Ishikawa (cell line): ENCODE results near the gene SDE2.

Experiments used
- CEBPB ChIP-seq: IDR thresholded peaks from 2 replicates; pipeline ENCODE4 v1.6.1; 2012
- CREB1 ChIP-seq: IDR thresholded peaks from 2 replicates; pipeline ENCODE4 v1.6.1; 2012; ENCODE audit warnings: low read depth
- EGR1 ChIP-seq: IDR thresholded peaks from 2 replicates; pipeline ENCODE4 v1.6.1; 2012
- EP300 ChIP-seq: IDR thresholded peaks from 2 replicates; pipeline ENCODE4 v1.6.1; 2012; ENCODE audit warnings: borderline replicate concordance
- FOXM1 ChIP-seq: IDR thresholded peaks from 2 replicates; pipeline ENCODE4 v1.6.1; 2012; ENCODE audit warnings: low read depth, borderline replicate concordance
- NFIC ChIP-seq: IDR thresholded peaks from 2 replicates; pipeline ENCODE4 v1.6.1; 2012
- RAD21 ChIP-seq: IDR thresholded peaks from 2 replicates; pipeline ENCODE4 v1.6.1; 2012; ENCODE audit warnings: low read depth
- TAF1 ChIP-seq: IDR thresholded peaks from 2 replicates; pipeline ENCODE4 v1.6.1; 2012; ENCODE audit warnings: low read depth, mild to moderate bottlenecking
- TCF12 ChIP-seq: IDR thresholded peaks from 2 replicates; pipeline ENCODE4 v1.6.1; 2012; ENCODE audit warnings: low read depth
- TEAD4 ChIP-seq: IDR thresholded peaks from 2 replicates; pipeline ENCODE4 v1.6.1; 2012
- YY1 ChIP-seq: IDR thresholded peaks from 2 replicates; pipeline ENCODE4 v1.6.1; 2012; ENCODE audit warnings: low read depth
- ZBTB7A ChIP-seq: IDR thresholded peaks from 2 replicates; pipeline ENCODE4 v1.6.1; 2012; ENCODE audit warnings: low read depth
- TF ChIP-seq, protein P1 (sequence below): IDR thresholded peaks from 2 replicates; pipeline ENCODE4 v1.6.1; 2012; ENCODE audit warnings: low read depth, mild to moderate bottlenecking
- TF ChIP-seq, protein P2 (sequence below): IDR thresholded peaks from 2 replicates; pipeline ENCODE4 v1.6.1; 2012
- TF ChIP-seq, protein P3 (sequence below): IDR thresholded peaks from 2 replicates; pipeline ENCODE4 v1.6.1; 2012

The SDE2 gene

DNA sequence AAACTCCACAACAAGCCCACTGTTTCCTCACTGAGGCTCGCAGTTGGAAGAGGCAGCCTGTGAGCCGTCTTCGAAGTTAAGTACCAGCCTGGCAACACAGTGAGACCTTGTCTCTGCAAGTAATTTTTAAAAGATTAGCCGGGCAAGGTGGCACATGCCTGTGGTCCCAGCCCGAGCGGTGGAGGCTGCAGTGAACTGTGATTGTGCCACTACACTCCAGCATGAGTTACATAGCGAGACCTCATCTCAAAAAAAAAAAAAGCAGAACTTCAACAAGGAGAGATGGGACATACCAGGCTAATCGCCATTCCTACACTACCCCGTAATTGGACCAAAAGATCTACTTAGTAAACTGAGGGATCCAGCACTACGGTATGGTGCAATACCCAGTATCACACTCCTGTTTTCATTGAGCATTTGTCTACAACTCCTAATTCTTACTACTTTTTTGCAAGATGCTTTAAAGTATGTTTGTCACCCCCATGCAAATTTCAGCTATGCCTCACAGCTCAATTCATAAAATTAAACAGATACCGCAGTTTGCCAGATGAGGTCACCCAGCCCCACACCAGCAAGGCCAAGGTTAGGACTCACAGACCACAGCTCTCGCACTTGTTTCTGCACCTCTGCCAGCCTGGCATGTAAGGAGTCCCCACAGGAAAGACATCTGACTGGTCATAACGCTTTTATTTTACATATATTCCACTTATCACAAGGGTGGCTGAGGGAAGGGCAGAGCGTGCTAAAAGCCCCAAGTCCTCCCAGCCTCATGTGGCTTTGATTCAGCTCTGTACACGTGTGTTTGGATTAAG, 21.0 kb downstream of the SDE2 start:
- TF ChIP-seq RAD21: no peak
- TF ChIP-seq CREB1: no peak
- TF ChIP-seq NFIC: no peak
- TF ChIP-seq TAF1: no peak
- TF ChIP-seq FOXM1: no peak
- TF ChIP-seq, protein P1, sequence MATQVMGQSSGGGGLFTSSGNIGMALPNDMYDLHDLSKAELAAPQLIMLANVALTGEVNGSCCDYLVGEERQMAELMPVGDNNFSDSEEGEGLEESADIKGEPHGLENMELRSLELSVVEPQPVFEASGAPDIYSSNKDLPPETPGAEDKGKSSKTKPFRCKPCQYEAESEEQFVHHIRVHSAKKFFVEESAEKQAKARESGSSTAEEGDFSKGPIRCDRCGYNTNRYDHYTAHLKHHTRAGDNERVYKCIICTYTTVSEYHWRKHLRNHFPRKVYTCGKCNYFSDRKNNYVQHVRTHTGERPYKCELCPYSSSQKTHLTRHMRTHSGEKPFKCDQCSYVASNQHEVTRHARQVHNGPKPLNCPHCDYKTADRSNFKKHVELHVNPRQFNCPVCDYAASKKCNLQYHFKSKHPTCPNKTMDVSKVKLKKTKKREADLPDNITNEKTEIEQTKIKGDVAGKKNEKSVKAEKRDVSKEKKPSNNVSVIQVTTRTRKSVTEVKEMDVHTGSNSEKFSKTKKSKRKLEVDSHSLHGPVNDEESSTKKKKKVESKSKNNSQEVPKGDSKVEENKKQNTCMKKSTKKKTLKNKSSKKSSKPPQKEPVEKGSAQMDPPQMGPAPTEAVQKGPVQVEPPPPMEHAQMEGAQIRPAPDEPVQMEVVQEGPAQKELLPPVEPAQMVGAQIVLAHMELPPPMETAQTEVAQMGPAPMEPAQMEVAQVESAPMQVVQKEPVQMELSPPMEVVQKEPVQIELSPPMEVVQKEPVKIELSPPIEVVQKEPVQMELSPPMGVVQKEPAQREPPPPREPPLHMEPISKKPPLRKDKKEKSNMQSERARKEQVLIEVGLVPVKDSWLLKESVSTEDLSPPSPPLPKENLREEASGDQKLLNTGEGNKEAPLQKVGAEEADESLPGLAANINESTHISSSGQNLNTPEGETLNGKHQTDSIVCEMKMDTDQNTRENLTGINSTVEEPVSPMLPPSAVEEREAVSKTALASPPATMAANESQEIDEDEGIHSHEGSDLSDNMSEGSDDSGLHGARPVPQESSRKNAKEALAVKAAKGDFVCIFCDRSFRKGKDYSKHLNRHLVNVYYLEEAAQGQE: no peak
- no peak for TF ChIP-seq TEAD4
- no peak for TF ChIP-seq EGR1
- TF ChIP-seq EP300: no peak
- TF ChIP-seq YY1: no peak
- TF ChIP-seq, protein P2, sequence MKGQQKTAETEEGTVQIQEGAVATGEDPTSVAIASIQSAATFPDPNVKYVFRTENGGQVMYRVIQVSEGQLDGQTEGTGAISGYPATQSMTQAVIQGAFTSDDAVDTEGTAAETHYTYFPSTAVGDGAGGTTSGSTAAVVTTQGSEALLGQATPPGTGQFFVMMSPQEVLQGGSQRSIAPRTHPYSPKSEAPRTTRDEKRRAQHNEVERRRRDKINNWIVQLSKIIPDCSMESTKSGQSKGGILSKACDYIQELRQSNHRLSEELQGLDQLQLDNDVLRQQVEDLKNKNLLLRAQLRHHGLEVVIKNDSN: no peak
- TF ChIP-seq, protein P3, sequence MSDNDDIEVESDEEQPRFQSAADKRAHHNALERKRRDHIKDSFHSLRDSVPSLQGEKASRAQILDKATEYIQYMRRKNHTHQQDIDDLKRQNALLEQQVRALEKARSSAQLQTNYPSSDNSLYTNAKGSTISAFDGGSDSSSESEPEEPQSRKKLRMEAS: no peak
- TF ChIP-seq ZBTB7A: no peak
- no peak for TF ChIP-seq CEBPB
- TF ChIP-seq TCF12: no peak

DNA sequence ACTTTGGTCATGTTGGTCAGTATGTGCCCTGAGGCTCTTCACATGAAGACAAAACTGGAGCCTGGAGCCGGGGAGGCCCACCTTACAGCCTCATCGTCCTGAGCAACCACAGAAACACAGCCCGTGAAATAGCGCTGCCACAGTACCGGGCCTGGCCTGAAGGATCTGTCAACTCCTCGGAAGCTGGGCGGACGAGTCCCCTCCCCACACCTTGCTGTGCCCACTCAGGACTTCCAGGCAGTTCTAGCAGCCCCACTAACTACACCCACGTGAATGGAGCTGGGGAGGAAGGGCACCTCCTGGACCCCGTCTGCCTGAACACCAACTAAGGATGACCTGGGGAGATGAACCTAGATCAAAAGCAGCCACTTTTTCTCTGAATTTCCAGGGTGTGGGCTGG, 24.7 kb downstream of the SDE2 start:
- TF ChIP-seq CEBPB (no peak), TCF12 (no peak), ZBTB7A (no peak), EP300 (no peak), EGR1 (no peak), FOXM1 (no peak), NFIC (no peak), TEAD4 (no peak), YY1 (no peak), CREB1 (no peak), TAF1 (no peak), RAD21 (no peak)
- TF ChIP-seq, protein P3: no peak
- TF ChIP-seq, protein P2: no peak
- TF ChIP-seq, protein P1: no peak

DNA sequence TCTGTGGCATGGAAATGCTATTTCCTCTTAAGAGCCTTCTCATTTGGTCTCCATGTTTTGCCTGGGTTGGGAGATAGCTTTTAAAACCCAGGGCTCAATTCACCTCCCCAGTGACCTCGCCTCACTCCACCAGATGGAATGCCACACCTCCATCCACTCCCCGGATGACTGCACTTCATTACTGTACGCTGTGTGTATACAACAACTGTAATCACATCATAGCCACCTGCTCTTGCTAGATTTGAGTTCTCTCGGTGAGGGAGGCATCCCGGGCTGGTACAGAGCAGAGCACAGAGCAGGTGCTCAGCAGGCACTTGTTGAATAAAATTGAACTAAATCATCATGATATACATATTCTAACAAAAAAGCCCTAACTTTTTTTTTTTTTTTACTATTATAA, 26.0 kb downstream of the SDE2 start:
- TF ChIP-seq, protein P1: no peak
- TF ChIP-seq TEAD4: peak; percentile 49
- TF ChIP-seq, protein P2: no peak
- TF ChIP-seq, protein P3: peak; percentile 47; the same call in 1 of the 2 replicates
- TF ChIP-seq EP300: no peak
- TF ChIP-seq ZBTB7A: no peak
- no peak for TF ChIP-seq FOXM1
- TF ChIP-seq CREB1: no peak
